HG03095 (cell line): ENCODE measurements around the gene CNGB1.
"Not testable (repeated sequence)": the region's sequence is repeated elsewhere in the genome, so short reads cannot be mapped to it uniquely, and the experiment has no call there.

Experiments used
- ATAC-seq: cut with Tn5 transposase; IDR thresholded peaks from one replicate; pipeline ENCODE4 v1.9.1; 2021; ENCODE audit warnings: moderate library complexity; ENCODE audit not compliant: unreplicated experiment

CNGB1 gene

GRCh38 chr16:57837305-57838125, 133.4 kb downstream of the CNGB1 start:
- ATAC-seq: no peak

- not testable (repeated sequence) for ATAC-seq
These were observed 135.5 kb downstream of the CNGB1 start for GRCh38 chr16:57835439-57835838.

- ATAC-seq: no peak
These were observed 136.0 kb downstream of the CNGB1 start for GRCh38 chr16:57834936-57835335.
